HG03469 (cell line): ENCODE data around the gene RARRES1.

Experiments used
- ATAC-seq: cut with Tn5 transposase; IDR thresholded peaks from one replicate; pipeline ENCODE4 v1.9.1; 2021; ENCODE audit warnings: mild to moderate bottlenecking, moderate library complexity, moderate number of reproducible peaks; ENCODE audit not compliant: unreplicated experiment

The RARRES1 gene, protein sequence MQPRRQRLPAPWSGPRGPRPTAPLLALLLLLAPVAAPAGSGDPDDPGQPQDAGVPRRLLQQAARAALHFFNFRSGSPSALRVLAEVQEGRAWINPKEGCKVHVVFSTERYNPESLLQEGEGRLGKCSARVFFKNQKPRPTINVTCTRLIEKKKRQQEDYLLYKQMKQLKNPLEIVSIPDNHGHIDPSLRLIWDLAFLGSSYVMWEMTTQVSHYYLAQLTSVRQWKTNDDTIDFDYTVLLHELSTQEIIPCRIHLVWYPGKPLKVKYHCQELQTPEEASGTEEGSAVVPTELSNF

GRCh38 chr3:158731938-158732855, at the start of gene RARRES1:
TSS of gene RARRES1 (minus strand) at chr3:158732457. CDS start at chr3:158732415, 42 bp downstream.
- ATAC-seq: peak; percentile 84

DNA sequence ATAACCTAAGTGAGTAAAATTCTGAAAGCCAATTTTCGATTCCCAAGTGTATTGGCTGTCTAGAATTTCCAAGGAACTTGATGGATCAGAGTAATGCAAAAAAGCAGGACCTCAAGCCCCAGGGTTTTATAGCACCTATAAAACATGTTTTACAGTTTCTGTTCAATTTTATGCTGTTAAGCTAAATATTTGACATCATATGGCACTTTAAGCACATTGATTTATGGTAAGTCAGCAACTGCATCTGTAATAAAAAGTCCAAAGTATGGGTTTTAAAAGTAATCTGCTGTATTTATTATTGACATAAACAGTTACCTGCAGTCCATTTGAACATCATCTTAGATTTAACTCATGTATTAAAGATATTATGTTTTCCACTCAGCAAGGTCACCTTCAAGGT, 49.6 kb upstream of the RARRES1 start:
- ATAC-seq: no peak

GRCh38 chr3:158781191-158781590, 48.9 kb upstream of the RARRES1 start:
- ATAC-seq: no peak

- ATAC-seq: no peak
Observed at GRCh38 chr3:158780766-158781165, 48.5 kb upstream of the RARRES1 start.

- ATAC-seq: no peak
Observed at GRCh38 chr3:158777161-158777873, 45.1 kb upstream of the RARRES1 start.

- ATAC-seq: no peak
Observed at GRCh38 chr3:158776531-158776930, 44.3 kb upstream of the RARRES1 start.

DNA sequence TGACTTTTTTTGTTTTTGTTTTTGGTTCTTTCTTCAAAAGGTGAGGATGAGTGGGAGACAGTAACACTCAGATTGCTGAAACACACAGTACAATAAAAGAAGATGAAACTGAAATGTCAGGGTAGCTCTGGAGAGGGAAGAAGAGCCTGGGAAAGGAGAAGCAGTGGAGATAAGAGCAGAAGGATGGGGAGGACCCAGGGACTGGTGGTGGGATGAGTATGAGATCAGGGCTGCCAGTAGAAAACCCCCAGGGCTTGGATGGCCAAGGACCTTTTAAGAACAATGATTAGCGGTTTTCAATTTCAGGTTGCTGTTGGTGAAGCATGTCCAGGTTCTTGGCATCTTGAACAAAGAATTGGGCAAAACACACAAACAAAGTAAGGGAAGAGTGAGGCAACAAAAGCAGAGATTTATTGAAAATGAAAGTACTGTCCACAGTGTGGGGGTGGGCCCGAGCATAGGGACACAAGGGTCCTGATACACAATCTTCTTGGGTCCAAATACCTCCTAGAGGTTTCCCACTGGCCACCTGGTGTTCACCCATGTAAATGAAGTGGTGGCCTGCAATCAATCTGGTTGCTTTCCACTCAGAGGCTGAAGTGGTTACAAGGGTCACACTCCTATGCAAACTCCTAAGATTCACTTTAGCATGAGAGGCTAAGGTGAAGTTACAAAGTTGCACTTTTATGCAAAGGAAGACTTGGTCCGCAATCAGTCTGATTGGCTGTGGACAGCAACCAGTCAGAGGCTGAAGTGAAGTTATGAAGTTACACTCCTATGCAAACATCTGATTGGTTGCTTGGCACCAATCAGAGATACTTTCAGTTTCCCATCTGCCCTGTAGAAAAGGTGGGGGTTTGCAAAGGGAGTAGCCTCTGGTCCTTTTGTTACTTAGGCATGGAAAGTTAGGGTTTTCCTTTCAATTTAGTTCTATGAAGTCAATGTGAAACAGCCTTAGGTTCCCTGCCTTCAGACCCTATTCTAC, 43.5 kb upstream of the RARRES1 start:
- ATAC-seq: peak; percentile 44

- ATAC-seq: no peak
Observed at GRCh38 chr3:158774965-158775364, 42.7 kb upstream of the RARRES1 start.

DNA sequence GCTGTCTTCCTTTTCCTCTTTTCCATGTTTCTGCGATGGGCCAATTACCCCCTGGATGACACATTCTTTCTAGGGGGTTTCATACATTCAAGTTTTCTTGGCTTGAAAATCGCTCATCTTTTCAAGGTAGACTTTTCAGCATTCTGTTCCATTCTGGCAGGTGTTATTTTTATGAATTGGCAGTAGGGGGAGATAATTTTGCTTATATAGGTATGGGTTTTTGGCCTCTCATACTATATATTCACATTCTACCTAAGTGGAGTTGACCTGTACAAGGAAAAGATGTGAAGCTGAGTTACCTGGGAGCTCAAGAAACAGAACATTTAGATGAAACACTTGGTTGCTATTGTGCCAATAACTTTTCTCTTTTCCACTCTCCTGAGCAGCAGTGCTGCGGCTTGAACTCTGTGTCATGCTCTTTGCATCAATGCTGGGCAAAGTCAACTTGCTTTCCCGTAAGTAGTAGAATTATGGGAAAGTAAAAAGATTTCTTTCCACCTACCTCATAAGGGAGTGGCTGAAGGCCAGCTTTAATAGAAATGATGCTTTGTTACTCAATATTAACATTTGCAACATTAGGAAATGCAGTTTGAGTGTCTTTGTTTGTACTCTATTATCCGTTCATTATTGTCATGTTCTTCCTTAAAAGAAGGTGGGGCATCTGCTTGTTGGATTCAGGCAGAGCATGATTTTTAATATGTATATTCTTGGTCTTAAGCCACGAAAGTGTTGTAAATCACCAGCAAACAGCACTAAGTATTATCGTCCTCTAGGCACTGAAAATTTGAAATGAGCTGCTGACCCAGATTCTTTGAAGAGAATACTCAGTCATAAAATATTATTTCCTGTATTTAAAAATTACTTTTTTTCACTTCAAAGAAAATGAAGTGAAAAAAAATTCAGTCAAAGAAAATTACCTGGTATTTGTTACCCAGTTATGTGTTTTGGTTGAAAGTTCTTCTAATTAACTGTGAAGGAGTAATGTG, 41.9 kb upstream of the RARRES1 start:
- no peak for ATAC-seq

GRCh38 chr3:158773166-158773565, 40.9 kb upstream of the RARRES1 start:
- ATAC-seq: no peak

- ATAC-seq: no peak
Observed at GRCh38 chr3:158771982-158772381, 39.7 kb upstream of the RARRES1 start.

- no peak for ATAC-seq
Observed at GRCh38 chr3:158771577-158771976, 39.3 kb upstream of the RARRES1 start.

GRCh38 chr3:158770741-158771350, 38.6 kb upstream of the RARRES1 start:
- no peak for ATAC-seq

DNA sequence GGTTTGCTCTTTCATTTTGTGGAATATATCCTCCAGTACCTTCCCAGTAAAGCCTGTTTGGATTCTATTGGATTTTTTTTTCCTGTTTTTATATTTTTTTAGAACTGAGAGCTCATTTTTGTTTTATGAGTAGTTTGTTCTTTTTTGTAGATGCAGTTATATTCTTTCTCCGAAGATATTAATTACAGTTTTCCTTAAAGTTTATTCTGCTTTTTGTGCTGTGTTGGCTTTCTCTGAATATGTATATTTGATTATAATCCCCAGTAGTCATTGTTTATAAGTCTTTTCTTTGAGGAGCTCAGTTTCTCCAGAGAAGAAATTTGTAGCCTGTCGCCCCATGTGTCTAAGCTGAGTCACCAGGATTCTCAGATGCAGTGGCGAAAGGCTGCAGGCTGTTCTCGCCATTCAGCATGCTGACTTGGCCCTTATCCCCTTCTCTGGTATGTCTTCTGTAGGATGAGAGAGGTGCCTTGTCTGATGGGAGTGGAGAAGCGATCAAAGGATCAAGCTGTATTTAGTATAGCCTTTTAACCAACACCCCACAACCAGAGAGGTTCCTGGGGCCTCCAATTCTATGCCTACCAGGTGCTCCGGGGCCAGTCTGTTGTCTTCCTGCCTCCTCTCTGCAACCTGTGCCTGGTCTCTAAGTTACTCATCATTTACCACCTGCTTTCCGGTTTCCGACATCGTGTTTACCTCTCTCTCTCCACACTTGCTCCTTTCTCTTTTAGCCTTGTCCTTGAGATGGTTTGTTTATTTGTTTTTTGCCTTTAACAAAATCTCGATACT, 37.9 kb upstream of the RARRES1 start:
- ATAC-seq: no peak

DNA sequence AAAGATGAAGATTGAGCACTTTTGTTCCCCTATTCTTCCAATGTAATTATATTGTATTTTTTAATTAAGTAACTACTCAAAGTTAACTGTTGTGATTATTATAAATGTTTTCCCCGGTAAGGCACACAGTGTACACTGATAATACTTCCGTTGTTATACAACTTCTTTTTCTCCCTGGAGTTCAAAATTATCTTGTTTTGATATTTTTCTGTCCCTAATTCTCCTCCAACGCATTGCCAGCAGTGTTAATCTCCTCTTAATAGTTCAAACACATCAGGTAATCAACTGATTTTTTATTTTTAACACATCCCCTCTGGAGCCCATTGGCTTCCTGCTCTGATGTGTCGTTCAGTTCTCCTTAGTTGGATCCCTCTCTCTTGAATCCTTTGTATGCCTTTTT, 37.3 kb upstream of the RARRES1 start:
- no peak for ATAC-seq

- ATAC-seq: no peak
Observed at GRCh38 chr3:158768881-158769543, 36.8 kb upstream of the RARRES1 start.

DNA sequence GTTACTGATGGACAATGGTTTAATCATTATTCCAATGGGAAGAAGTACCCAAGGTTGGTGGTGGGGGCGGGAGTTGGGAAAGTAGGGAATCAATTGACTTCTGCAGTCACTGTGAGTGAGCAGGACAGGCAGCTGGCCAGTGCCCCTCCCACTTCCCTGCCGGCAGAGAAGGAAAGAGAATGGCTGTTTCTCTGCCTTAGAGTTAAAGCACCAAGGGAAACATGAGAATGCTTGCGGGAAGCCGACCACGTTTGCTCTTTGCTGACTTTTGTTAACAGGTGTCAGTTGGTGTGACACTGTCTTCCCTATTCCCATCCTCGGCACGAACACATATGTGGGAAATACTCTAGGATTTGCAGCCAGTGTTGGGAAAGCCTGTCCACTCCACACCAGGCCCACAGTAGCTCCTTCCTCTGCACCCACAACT, 36.1 kb upstream of the RARRES1 start:
- no peak for ATAC-seq
